ENCODE data around the gene FTL.

- TF ChIP-seq POLR2A (IDR thresholded peaks at IDR 0.05) = no peak
- TF ChIP-seq CTCF (IDR thresholded peaks at IDR 0.05) = no peak
These were observed 27.6 kb downstream of the FTL start for GRCh38 chr19:48992581-48993174.
